Muscle layer of duodenum (tissue), 2 donors: ENCODE results near the gene FLNB.

ENCODE experiments used
- H3K27ac ChIP-seq: one replicate; pipeline ENCODE4 v1.7.0; 2013; ENCODE audit warnings: mild to moderate bottlenecking, low read length
- H3K27me3 ChIP-seq: one replicate; pipeline ENCODE4 v1.7.0; 2013; ENCODE audit warnings: low read depth, mild to moderate bottlenecking, control low read depth, low read length
- H3K36me3 ChIP-seq, 2 donors: one replicate each; pipeline ENCODE4 v1.7.0; 2013; ENCODE audit warnings: low read length in 2 of 2, control low read depth in 1 of 2, mild to moderate bottlenecking in 1 of 2; ENCODE audit not compliant: insufficient read depth in 2 of 2, control insufficient read depth in 1 of 2
- H3K4me1 ChIP-seq, 2 donors: one replicate each; pipeline ENCODE4 v1.7.0; 2013; ENCODE audit warnings: low read length in 2 of 2, mild to moderate bottlenecking in 2 of 2, control low read depth in 1 of 2, moderate library complexity in 1 of 2; ENCODE audit not compliant: insufficient read depth in 2 of 2, control insufficient read depth in 1 of 2
- H3K4me3 ChIP-seq, 2 donors: one replicate each; pipeline ENCODE4 v1.7.0; 2013; ENCODE audit warnings: low read length in 2 of 2, low read depth in 1 of 2, mild to moderate bottlenecking in 1 of 2
- H3K9me3 ChIP-seq, 2 donors: one replicate each; pipeline ENCODE4 v1.7.0; 2013; ENCODE audit warnings: low read length in 2 of 2, control low read depth in 1 of 2, mild to moderate bottlenecking in 1 of 2; ENCODE audit not compliant: control insufficient read depth in 1 of 2
- donor health status: healthy.

Gene FLNB

GRCh38 chr3:58037141-58037910, 29.1 kb downstream of the FLNB start:
- H3K27me3 ChIP-seq = no peaks in the 10 kb centered on the region
- H3K4me1 ChIP-seq = peaks cover 8 to 16% of the 10 kb centered on the region in 2 donors
- H3K9me3 ChIP-seq = no peaks in the 10 kb centered on the region
- H3K27ac ChIP-seq = no peak overlapping the region
- no peaks in the 10 kb centered on the region for H3K36me3 ChIP-seq
- no peak overlapping the region for H3K4me3 ChIP-seq

DNA sequence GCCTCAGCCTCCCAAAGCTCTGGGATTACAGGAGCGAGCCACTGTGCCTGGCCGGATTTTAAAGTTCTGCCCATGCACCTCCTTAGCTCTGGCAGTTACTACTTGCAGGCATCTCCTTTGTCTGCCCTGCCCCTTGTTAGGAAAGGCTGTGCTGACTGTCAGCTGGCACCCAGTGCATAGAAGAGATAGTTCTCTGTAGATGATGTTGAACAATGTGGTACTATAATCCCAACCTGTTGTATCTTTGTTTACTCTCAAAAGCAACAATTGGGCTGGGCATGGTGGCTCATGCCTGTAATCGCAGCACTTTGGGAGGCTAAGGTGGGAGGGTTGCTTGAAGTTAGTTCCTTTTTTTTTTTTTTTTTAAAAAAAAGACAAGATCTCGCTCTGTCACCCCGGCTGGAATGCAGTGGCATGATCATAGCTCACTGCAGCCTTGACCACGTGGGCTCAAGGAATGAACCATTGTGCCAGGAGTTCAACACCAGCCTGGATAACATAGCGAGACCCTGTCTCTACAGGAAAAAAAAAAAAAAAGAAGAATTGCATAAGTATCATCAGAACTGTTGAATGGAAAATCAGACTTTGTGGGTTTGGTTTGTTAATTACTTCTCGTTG, 30.6 kb downstream of the FLNB start:
- Histone ChIP-seq H3K27me3 (no peaks in the 10 kb centered on the region), H3K9me3 (no peaks in the 10 kb centered on the region), H3K36me3 (no peaks in the 10 kb centered on the region), H3K27ac (no peak overlapping the region), H3K4me1 (peaks cover 13 to 21% of the 10 kb centered on the region in 2 donors), H3K4me3 (no peak overlapping the region)

- H3K27ac ChIP-seq = no peak overlapping the region
- H3K27me3 ChIP-seq = no peaks in the 10 kb centered on the region
- no peaks in the 10 kb centered on the region for H3K36me3 ChIP-seq
- H3K4me1 ChIP-seq = peaks cover 16 to 29% of the 10 kb centered on the region in 2 donors
- H3K9me3 ChIP-seq = no peaks in the 10 kb centered on the region
- H3K4me3 ChIP-seq = no peak overlapping the region
Measured at GRCh38 chr3:58039601-58040000, 31.4 kb downstream of the FLNB start.

- Histone ChIP-seq H3K27me3 (no peaks in the 10 kb centered on the region), H3K36me3 (no peaks in the 10 kb centered on the region), H3K27ac (no peak overlapping the region), H3K4me3 (no peak overlapping the region), H3K9me3 (no peaks in the 10 kb centered on the region), H3K4me1 (peaks cover 11 to 37% of the 10 kb centered on the region in 2 donors)
Measured at GRCh38 chr3:58041182-58041825, 33.1 kb downstream of the FLNB start.

GRCh38 chr3:58041826-58042324, 33.7 kb downstream of the FLNB start:
- Histone ChIP-seq H3K27ac (no peak overlapping the region), H3K27me3 (no peaks in the 10 kb centered on the region), H3K4me3 (no peak overlapping the region), H3K4me1 (peaks cover 9 to 37% of the 10 kb centered on the region in 2 donors), H3K36me3 (no peaks in the 10 kb centered on the region), H3K9me3 (no peaks in the 10 kb centered on the region)

DNA sequence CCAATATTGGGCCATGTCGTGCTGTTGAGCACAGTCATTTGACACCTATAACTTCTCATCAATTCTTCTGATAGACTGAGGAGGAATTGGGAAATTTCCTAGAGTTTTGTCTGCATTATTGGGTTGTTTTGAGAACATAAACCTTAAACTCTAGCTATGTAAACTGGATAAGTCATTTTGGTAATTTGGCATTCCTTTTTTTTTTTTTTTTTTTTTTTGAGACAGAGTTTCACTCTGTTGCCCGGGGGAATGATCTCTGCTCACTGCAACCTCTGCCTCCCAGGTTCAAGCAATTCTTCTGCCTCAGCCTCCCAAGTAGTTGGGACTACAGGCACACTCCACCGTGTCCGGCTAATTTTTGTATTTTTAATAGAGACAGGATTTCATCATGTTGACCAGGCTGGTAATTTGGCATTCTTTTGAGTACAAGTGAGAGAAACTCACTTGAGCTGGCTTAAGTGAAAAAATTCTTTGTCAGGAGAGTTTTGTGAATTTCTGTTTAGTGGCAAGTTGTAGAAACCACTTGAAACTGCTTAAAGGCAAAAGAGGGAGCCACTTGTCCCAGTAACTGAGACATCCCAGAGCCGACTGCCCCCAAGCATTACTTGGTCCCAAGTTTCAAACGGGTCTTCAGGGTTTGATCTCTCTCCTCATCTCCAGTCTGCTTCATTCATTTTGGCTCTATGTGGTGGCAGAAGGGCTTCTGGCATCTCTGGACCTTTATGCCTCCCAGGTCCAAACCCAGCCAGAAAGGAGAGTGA, 34.9 kb downstream of the FLNB start:
- no peak overlapping the region for H3K4me3 ChIP-seq
- H3K27ac ChIP-seq = no peak overlapping the region
- no peaks in the 10 kb centered on the region for H3K9me3 ChIP-seq
- H3K4me1 ChIP-seq = peaks cover 9 to 37% of the 10 kb centered on the region in 2 donors
- H3K36me3 ChIP-seq = no peaks in the 10 kb centered on the region
- no peaks in the 10 kb centered on the region for H3K27me3 ChIP-seq

GRCh38 chr3:58043933-58044332, 35.7 kb downstream of the FLNB start:
- H3K4me3 ChIP-seq = no peak overlapping the region
- H3K27ac ChIP-seq = no peak overlapping the region
- H3K27me3 ChIP-seq = no peaks in the 10 kb centered on the region
- no peaks in the 10 kb centered on the region for H3K36me3 ChIP-seq
- peaks cover 10 to 40% of the 10 kb centered on the region in 2 donors for H3K4me1 ChIP-seq
- no peaks in the 10 kb centered on the region for H3K9me3 ChIP-seq

DNA sequence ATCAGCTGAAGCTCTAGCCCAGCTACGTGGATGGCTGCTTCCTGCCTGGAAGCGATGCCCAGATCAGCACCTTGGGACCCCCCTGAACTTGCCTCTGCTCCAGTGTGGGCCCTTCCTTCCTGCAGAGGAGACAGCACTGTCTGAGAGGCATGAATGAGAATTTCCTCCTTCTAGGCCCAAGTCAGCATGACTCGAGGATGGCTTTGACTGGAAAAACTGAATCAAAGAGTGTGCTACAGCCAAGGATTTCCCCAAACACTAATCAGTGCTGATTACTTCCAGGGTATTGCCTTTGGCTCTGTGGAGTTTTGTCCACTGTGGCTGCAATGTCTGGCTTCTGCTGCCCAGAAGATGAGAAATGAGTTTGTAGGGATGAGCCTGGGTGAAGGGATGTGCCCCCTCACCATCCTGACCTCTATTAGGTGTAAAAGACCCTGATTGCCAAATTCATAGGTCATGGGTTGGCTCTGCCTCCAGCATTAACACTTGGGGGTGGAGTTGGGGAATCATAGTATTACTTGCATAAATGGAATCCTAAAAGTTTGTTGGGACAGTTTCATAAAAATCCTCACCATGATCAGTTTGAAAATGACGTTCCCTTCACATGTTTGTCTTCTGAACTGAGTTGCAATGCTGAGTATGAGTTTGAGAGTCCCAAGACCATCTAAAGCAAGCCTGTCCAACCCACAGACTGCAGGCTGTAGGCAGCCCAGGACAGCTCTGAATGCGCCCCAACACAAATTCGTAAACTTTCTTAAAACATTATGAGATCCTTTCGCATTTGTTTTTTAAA, 36.7 kb downstream of the FLNB start:
- Histone ChIP-seq H3K9me3 (no peaks in the 10 kb centered on the region), H3K36me3 (no peaks in the 10 kb centered on the region), H3K27me3 (no peaks in the 10 kb centered on the region), H3K4me3 (no peak overlapping the region), H3K27ac (peak overlapping the region; percentile 4), H3K4me1 (peaks cover 18 to 48% of the 10 kb centered on the region in 2 donors)

- Histone ChIP-seq H3K36me3 (no peaks in the 10 kb centered on the region), H3K4me1 (peaks cover 36 to 50% of the 10 kb centered on the region in 2 donors), H3K27ac (peak overlapping the region; percentile 61), H3K27me3 (no peaks in the 10 kb centered on the region), H3K4me3 (no peak overlapping the region), H3K9me3 (no peaks in the 10 kb centered on the region)
Measured at GRCh38 chr3:58047826-58048225, 39.6 kb downstream of the FLNB start.

- Histone ChIP-seq H3K27ac (peak overlapping the region; percentile 61), H3K4me1 (peaks cover 35 to 54% of the 10 kb centered on the region in 2 donors)
Measured at GRCh38 chr3:58048301-58048700, 40.1 kb downstream of the FLNB start.

More at GRCh38 chr3:58048301-58048700, 40.1 kb downstream of the FLNB start:
- Histone ChIP-seq H3K27me3 (no peaks in the 10 kb centered on the region), H3K9me3 (no peaks in the 10 kb centered on the region), H3K4me3 (no peak overlapping the region), H3K36me3 (no peaks in the 10 kb centered on the region)
